Activated naive CD8-positive, alpha-beta T cell (primary cell): Measurements from ENCODE around the gene ATF3.
A peak's percentile ranks its signal among the peaks of the same experiment; 100 is the strongest.

Source experiments
- H3K27ac Mint-ChIP-seq: one replicate; pipeline ENCODE4 v1.8.0; 2021; ENCODE audit warnings: mixed read lengths
- H3K27me3 Mint-ChIP-seq: one replicate; pipeline ENCODE4 v1.8.0; 2021; ENCODE audit warnings: mixed read lengths
- H3K36me3 Mint-ChIP-seq: one replicate; pipeline ENCODE4 v1.8.0; 2021; ENCODE audit warnings: mixed read lengths
- H3K4me1 Mint-ChIP-seq: one replicate; pipeline ENCODE4 v1.8.0; 2021; ENCODE audit warnings: low read depth, mixed read lengths
- H3K4me3 Mint-ChIP-seq: one replicate; pipeline ENCODE4 v1.8.0; 2021; ENCODE audit warnings: mild to moderate bottlenecking, mixed read lengths
- H3K9me3 Mint-ChIP-seq: one replicate; pipeline ENCODE4 v1.8.0; 2021; ENCODE audit warnings: low read depth, mixed read lengths

The ATF3 gene

GRCh38 chr1:212664409-212665199 is 56.0 kb downstream of the ATF3 start:
- H3K4me1 Mint-ChIP-seq, result peaks cover 4% of the 10 kb centered on the region
- H3K27me3 Mint-ChIP-seq, result no peaks in the 10 kb centered on the region
- no peak overlapping the region for H3K27ac Mint-ChIP-seq
- H3K4me3 Mint-ChIP-seq, result no peak overlapping the region
- H3K36me3 Mint-ChIP-seq, result no peaks in the 10 kb centered on the region
- no peaks in the 10 kb centered on the region for H3K9me3 Mint-ChIP-seq

GRCh38 chr1:212665241-212666115 is 56.9 kb downstream of the ATF3 start:
- Mint-ChIP-seq H3K36me3 (no peaks in the 10 kb centered on the region), H3K27ac (no peak overlapping the region)

GRCh38 chr1:212666116-212666775 is 57.7 kb downstream of the ATF3 start:
- no peaks in the 10 kb centered on the region for H3K27me3 Mint-ChIP-seq
- no peak overlapping the region for H3K27ac Mint-ChIP-seq
- no peaks in the 10 kb centered on the region for H3K9me3 Mint-ChIP-seq
- no peaks in the 10 kb centered on the region for H3K36me3 Mint-ChIP-seq
- peak overlapping the region; percentile 83 for H3K4me3 Mint-ChIP-seq
- H3K4me1 Mint-ChIP-seq, result peaks cover 4% of the 10 kb centered on the region

More at GRCh38 chr1:212665241-212666115, 56.9 kb downstream of the ATF3 start:
- H3K4me3 Mint-ChIP-seq, result peak overlapping the region; percentile 83
- H3K4me1 Mint-ChIP-seq, result peaks cover 4% of the 10 kb centered on the region
- H3K27me3 Mint-ChIP-seq, result no peaks in the 10 kb centered on the region
- H3K9me3 Mint-ChIP-seq, result no peaks in the 10 kb centered on the region

GRCh38 chr1:212667223-212668139 is 58.9 kb downstream of the ATF3 start:
- Mint-ChIP-seq H3K36me3 (no peaks in the 10 kb centered on the region), H3K27me3 (no peaks in the 10 kb centered on the region), H3K4me3 (no peak overlapping the region), H3K4me1 (peaks cover 4% of the 10 kb centered on the region), H3K27ac (no peak overlapping the region), H3K9me3 (no peaks in the 10 kb centered on the region)

- Mint-ChIP-seq H3K27me3 (no peaks in the 10 kb centered on the region), H3K36me3 (no peaks in the 10 kb centered on the region), H3K4me1 (peaks cover 4% of the 10 kb centered on the region), H3K4me3 (no peak overlapping the region), H3K9me3 (no peaks in the 10 kb centered on the region), H3K27ac (no peak overlapping the region)
Measured at GRCh38 chr1:212668477-212668876, 59.9 kb downstream of the ATF3 start.

- no peaks in the 10 kb centered on the region for H3K36me3 Mint-ChIP-seq
- peaks cover 4% of the 10 kb centered on the region for H3K4me1 Mint-ChIP-seq
- H3K27ac Mint-ChIP-seq, result no peak overlapping the region
- H3K27me3 Mint-ChIP-seq, result no peaks in the 10 kb centered on the region
- H3K9me3 Mint-ChIP-seq, result no peaks in the 10 kb centered on the region
- no peak overlapping the region for H3K4me3 Mint-ChIP-seq
Measured at GRCh38 chr1:212669102-212669501, 60.5 kb downstream of the ATF3 start.

GRCh38 chr1:212669600-212669999 is 61.0 kb downstream of the ATF3 start:
- Mint-ChIP-seq H3K27ac (no peak overlapping the region), H3K27me3 (no peaks in the 10 kb centered on the region)

GRCh38 chr1:212670301-212670700 is 61.7 kb downstream of the ATF3 start:
- Mint-ChIP-seq H3K9me3 (no peaks in the 10 kb centered on the region), H3K4me1 (peaks cover 4% of the 10 kb centered on the region), H3K27ac (no peak overlapping the region), H3K27me3 (no peaks in the 10 kb centered on the region), H3K36me3 (no peaks in the 10 kb centered on the region), H3K4me3 (no peak overlapping the region)

More at GRCh38 chr1:212669600-212669999, 61.0 kb downstream of the ATF3 start:
- Mint-ChIP-seq H3K4me3 (no peak overlapping the region), H3K36me3 (no peaks in the 10 kb centered on the region), H3K9me3 (no peaks in the 10 kb centered on the region), H3K4me1 (peaks cover 4% of the 10 kb centered on the region)
